PFSK-1 (cell line): ENCODE measurements around the gene ZNF425.

Experiments used
- POLR2AphosphoS5 ChIP-seq: IDR thresholded peaks from 2 replicates; pipeline ENCODE4 v1.6.1; 2012; ENCODE audit warnings: low read depth, mild to moderate bottlenecking, control low read depth, low read length, moderate library complexity
- SIN3A ChIP-seq: IDR thresholded peaks from 2 replicates; pipeline ENCODE4 v1.6.1; 2012; ENCODE audit warnings: mild to moderate bottlenecking, low read length, moderate library complexity, borderline replicate concordance; ENCODE audit not compliant: insufficient read depth
- TF ChIP-seq, protein P1 (sequence below), 2 experiments: IDR thresholded peaks; 2 replicates each; pipeline versions ENCODE4 v1.6.1 to v1.8.0; 2011 to 2012; ENCODE audit warnings: low read depth in 2 of 2, low read length in 2 of 2, control low read depth in 1 of 2, inconsistent platforms in 1 of 2, mild to moderate bottlenecking in 1 of 2, moderate library complexity in 1 of 2; ENCODE audit not compliant: insufficient read depth in 1 of 2

- TF ChIP-seq POLR2AphosphoS5 (no peak), SIN3A (no peak)
- TF ChIP-seq, protein P1, sequence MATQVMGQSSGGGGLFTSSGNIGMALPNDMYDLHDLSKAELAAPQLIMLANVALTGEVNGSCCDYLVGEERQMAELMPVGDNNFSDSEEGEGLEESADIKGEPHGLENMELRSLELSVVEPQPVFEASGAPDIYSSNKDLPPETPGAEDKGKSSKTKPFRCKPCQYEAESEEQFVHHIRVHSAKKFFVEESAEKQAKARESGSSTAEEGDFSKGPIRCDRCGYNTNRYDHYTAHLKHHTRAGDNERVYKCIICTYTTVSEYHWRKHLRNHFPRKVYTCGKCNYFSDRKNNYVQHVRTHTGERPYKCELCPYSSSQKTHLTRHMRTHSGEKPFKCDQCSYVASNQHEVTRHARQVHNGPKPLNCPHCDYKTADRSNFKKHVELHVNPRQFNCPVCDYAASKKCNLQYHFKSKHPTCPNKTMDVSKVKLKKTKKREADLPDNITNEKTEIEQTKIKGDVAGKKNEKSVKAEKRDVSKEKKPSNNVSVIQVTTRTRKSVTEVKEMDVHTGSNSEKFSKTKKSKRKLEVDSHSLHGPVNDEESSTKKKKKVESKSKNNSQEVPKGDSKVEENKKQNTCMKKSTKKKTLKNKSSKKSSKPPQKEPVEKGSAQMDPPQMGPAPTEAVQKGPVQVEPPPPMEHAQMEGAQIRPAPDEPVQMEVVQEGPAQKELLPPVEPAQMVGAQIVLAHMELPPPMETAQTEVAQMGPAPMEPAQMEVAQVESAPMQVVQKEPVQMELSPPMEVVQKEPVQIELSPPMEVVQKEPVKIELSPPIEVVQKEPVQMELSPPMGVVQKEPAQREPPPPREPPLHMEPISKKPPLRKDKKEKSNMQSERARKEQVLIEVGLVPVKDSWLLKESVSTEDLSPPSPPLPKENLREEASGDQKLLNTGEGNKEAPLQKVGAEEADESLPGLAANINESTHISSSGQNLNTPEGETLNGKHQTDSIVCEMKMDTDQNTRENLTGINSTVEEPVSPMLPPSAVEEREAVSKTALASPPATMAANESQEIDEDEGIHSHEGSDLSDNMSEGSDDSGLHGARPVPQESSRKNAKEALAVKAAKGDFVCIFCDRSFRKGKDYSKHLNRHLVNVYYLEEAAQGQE (IDR thresholded peaks at IDR 0.05; ENCODE audit: insufficient read depth in 1 of 2, low read depth in 2 of 2, low read length in 2 of 2): no peak
These were observed 19.1 kb upstream of the ZNF425 start for GRCh38 chr7:149145031-149145845.
